HG03432 (cell line): ENCODE results near the gene PMM1.
"Not testable (repeated sequence)": the region's sequence is repeated elsewhere in the genome, so short reads cannot be mapped to it uniquely, and the experiment has no call there.

Source experiments
- ATAC-seq: cut with Tn5 transposase; IDR thresholded peaks from one replicate; pipeline ENCODE4 v1.9.1; 2021; ENCODE audit warnings: mild to moderate bottlenecking, moderate library complexity; ENCODE audit not compliant: unreplicated experiment

PMM1 gene

GRCh38 chr22:41564563-41564962 is 25.1 kb downstream of the PMM1 start:
- no peak for ATAC-seq

- ATAC-seq: no peak
These were observed 26.5 kb downstream of the PMM1 start for GRCh38 chr22:41563051-41563711.

DNA sequence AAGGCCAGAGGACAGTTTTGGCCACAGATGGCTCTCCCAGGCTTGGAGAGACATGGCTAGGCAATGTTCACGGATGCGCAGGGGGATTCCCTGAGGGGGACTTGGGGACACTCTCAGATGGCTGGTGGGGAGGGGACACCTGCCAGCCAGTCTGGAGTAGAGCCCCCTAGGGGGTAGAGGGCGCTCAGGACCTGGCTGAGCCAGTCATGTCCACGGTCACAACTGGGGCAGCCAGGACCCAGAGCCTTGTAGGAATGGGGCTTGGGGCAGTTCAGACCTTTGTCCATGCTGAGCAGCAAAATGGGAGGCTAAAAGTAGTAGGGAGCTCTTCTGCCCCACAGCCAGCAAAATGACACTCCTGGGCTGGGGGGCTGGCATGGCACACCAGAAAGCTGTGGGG is 27.2 kb downstream of the PMM1 start:
- ATAC-seq: no peak

GRCh38 chr22:41561788-41562187 is 27.9 kb downstream of the PMM1 start:
- ATAC-seq: no peak

DNA sequence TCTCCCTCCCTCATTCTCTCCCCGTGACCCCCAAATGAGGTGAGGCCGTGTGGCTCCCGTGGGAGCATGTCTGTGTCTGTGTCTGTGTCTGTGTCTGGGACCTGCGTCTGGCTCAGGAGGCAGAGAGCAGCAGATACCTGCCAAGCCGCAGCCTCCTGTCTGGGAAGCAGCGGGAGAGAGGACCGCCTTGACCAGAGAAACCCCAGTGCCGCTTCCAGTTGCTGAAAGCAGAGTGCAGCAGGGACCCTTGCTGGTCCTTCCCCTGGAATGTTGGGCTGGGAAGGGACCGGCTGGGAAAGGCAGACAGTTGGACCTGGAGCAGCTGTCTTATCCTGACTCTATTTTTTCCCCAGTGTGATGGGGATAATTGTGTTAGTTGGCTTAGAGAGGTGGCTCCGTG is 28.3 kb downstream of the PMM1 start:
- ATAC-seq: no peak

DNA sequence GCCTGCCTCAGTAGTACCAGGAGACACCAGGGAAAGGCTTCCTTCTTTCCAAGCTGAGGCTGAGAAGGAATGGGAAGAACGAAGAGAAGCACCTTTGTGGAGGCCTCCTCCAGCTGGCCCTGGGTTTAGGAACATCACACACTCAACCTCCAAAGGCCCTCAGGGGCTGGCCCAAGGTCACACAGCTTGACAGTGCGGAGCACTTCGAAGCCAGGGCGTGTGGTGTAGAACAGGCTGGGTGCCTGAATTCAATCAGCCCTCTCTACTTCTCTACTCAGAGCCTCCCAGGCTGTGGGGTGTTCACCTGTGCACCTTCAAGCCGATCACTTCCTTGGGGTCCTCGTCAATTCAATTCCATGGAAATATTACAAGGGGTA is 29.6 kb downstream of the PMM1 start:
- no peak for ATAC-seq

- ATAC-seq: not testable (repeated sequence)
These were observed 31.4 kb downstream of the PMM1 start for GRCh38 chr22:41558241-41558630.

GRCh38 chr22:41557401-41558240 is 32.0 kb downstream of the PMM1 start:
- no peak for ATAC-seq

DNA sequence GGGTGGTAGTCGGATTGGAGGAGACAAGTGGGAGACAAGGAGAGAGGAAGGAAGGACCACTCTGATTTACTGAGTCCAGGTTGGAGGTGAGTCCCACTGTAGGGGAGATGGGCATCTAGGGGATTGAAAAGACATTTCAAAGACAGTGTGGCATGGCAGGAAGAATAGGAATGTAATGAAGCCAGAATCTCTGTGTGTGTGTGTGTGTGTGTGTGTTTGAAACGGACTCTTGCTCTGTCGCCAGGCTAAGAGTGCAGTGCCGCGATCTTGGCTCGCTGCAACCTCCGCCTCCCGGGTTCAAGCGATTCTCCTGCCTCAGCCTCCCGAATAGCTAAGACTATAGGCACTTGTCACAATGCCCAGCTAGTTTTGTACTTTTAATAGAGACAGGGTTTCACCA is 33.1 kb downstream of the PMM1 start:
- ATAC-seq: no peak

DNA sequence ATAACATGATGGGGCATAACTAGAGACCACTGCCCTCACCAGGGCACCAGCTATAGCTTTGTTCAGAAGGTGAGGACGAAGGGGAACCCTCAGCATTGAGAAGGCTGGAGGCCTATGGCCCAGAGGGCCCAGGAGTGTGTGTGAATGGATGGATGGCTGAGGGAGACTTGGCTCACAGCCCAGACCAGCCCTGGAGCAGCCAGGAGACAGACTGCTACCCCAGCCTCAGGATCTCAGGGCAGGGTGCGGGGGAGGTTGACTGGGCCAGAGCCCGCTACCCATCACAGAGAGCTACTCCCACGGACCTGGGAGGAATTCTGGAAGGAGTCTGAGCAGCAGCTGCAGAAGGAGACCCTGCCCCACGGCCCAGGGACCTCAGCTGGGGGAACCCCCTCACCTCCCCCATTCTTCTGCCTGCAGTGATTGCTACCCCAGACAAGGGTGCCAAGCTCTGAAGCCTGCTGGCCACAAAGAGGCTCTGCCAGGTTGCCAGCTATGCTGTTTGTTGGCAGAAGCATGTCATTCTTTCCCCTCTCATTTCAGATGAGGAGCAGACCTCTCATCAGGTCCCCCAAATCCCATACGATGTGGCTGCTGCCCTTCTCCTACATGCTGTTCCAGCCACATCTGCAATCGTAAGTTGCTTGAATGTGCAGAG is 34.2 kb downstream of the PMM1 start:
- no peak for ATAC-seq

- no peak for ATAC-seq
These were observed 37.6 kb downstream of the PMM1 start for GRCh38 chr22:41551877-41552582.

DNA sequence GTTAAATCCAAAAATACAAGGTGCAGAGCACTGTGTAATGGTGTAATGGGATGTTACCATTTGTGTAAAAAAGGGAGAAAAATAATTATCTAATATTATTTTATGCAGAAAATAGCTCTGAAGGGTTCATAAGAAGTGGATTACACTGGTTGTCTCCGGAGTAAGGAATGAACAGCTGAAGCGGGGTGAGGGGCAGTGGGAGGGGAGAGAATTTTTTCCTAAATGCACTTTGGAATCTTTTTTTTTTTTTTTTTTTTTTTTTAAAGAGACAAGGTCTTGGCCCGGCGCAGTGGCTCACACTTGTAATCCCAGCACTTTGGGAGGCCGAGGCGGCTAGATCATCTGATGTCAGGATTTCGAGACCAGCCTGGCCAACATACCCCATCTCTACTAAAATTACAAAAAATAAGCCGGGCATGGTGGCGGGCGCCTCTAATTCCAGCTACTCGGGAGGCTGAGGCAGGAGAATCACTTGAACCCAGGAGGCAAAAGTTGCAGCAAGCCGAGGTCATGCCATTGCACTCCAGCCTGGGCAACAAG is 38.6 kb downstream of the PMM1 start:
- ATAC-seq: no peak

DNA sequence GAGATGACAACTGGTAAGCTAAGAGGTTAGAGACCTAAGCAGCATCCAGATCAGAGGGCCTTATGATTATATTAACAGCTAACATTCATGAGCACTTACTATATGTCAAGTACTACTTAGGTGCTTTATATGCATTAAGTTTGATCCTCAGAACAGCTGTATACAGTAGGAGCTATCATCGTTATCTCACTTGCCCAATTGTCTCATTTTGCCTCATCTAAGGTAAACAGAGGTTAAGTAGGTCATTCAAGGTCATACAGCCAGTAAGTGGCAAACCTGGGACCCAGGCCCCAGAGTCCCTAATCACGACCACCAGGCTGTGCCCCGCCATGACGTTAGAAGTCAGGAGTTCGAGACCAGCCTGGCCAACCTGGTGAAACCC is 40.8 kb downstream of the PMM1 start:
- ATAC-seq: no peak

DNA sequence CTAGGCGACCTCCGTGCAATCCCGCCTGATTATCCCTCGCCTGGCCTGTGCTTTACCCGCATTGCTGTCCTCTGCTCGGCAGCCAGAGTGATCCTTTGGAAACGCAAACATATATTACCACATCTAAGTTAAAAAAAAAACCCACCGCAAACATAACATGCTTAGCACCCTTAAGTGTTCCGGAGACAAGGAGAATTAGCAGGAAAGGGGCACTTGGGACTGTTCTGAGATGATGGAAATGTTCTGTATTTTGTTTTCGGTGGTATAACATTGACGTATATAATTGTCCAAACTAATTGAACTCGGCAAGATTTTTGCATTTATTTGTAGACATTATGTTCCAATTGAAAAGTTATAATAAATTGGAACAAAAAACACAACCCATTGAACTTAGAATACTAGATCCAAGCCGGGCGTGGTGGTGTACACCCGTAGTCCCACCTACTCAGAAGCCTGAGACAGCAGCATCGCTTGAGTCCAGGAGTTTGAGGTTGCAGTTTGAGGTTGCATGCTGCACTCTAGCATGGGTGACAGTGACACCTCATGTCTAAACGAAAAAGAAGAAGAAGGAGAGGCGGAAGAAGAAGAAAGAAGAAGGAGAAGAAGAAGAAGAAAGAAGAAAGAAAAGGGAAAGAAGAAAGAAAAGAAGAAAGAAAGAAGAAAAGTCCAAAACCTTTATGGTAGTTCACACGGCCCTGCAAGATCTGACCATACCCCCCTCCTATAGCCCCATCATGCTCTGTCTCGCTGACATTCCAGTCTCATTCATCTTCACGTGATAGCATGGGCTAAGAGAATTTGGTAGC is 44.8 kb downstream of the PMM1 start:
- no peak for ATAC-seq

- peak; percentile 91 for ATAC-seq
These were observed 45.6 kb downstream of the PMM1 start, which contains the start of gene POLR3H for GRCh38 chr22:41543854-41544670. Gene POLR3H, minus strand, starts transcription at chr22:41544470. Its CDS starts 369 bp downstream, at chr22:41544101.

DNA sequence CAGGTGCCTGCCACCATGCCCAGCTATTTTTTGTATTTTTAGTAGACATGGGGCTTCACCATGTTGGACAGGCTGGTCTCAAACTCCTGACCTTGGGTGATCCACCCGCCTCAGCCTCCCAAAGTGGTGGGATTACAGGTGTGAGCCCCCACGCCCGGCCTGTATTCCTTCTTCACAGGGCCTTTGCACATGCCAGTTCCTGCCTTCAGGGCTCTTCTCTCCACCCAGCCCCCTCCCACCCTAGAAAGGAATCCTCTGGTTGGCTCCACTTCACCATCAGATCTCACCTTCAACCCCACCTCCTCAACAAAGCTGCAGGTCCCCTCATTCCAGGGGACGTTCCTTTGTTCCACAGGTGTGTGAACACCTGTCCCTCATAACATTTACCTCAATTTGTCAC is 47.4 kb downstream of the PMM1 start:
- no peak for ATAC-seq

DNA sequence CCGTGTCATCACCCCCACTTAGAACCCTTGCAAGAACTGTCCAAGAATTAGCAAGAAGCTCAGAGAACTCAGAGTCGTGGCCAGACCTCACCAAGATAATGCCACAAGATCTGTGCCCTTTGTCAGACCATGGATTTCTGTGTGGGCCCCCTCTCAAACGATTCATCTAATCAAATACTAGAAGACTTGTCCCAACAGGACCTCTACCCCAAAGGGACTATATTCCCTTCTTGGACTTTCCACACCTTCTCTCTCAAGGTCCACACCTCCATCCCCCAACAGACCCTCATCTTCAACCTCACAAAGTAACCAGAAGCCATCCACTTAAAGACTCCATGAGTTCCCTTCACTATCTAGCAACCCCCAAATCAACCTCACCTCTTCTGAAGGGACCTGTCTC is 48.2 kb downstream of the PMM1 start:
- no peak for ATAC-seq

DNA sequence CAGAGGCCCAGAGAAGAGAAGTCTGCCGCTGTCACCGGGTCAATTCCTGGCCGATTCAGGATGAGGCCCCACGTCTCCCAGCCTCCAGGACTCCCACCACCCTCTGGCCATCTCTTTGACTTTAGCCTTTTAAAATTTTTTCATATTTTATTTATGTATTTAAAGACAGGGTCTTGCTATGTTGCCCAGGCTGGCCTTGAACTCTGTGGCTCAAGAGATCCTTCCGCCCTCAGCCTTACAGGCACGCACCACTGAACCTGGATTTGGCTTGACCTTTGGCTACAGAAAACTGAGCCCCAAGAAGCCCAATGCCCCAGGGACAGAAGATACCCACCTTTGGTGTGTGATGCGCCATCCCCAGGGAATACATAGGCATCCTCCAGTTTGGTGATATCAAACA is 49.3 kb downstream of the PMM1 start:
- no peak for ATAC-seq

DNA sequence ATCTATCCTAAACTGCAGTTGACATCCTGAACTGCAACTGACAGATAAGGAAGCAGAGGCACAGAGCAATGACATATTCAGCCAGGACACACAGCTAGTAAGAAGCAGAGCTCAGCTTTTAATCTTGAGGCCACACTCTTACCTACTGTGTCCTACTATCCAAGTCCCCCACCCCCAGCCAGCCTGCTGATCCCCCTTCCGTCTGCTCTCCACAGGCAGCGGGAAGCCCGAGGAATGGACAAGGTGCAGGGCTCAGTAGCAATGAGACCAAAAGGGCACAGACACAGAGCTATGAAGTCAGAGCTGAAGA is 49.7 kb downstream of the PMM1 start:
- ATAC-seq: no peak
